ENCODE data around the gene PRDM16.

The PRDM16 gene

DNA sequence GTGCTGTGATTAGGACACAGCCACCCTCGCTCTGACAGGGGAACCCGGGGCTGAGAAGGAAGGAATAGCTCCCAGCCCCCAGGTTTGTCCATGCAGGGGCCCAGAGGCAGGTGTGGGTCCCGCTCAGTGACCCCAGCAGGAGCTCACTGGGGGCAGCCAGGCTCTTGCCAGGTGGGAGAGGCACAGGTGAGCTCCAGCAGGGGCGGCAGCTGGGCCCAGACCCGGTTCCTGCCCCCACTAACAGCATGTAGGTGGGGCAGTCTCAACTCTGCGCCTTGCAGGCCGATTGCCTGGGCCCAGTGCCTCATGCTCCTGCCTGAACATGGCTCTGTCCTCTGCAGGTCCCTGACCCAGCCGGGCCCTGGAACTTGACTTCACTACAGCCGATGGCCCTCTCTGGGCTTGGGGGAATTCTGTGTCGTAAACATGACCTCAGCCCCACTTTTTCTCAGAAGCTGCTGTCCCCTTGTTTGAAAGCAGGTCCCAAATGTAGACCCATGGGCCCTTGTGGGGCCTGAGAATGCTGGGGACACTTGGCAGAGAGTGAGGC lies 127.0 kb downstream of the PRDM16 start:
- Histone ChIP-seq H2AFZ (ENCODE audit: low read depth, low read length) (no peak overlapping the region), H3K4me2 (ENCODE audit: insufficient read depth, low read length) (no peak overlapping the region), H3K4me3 (ENCODE audit: low read depth in 1 of 2, low read length in 2 of 2) (no peak overlapping the region), H3K79me2 (ENCODE audit: insufficient read depth, low read length) (no peaks in the 10 kb centered on the region), H3K9me3 (ENCODE audit: insufficient read depth, low read length, severe bottlenecking) (no peaks in the 10 kb centered on the region), H3K9ac (ENCODE audit: low read depth, low read length) (no peak overlapping the region), H3K27me3 (ENCODE audit: insufficient read depth, low read length, poor library complexity) (peaks cover 3% of the 10 kb centered on the region), H3K36me3 (ENCODE audit: insufficient read depth, low read length) (no peaks in the 10 kb centered on the region), H3K4me1 (ENCODE audit: insufficient read depth, low read length) (no peaks in the 10 kb centered on the region), H3K27ac (ENCODE audit: low read length) (no peak overlapping the region), H4K20me1 (ENCODE audit: insufficient read depth, low read length) (no peaks in the 10 kb centered on the region)
- no peak for DNase-seq
- ATAC-seq (ENCODE audit: insufficient read depth, low read depth), result no peak
- TF ChIP-seq, protein P1, sequence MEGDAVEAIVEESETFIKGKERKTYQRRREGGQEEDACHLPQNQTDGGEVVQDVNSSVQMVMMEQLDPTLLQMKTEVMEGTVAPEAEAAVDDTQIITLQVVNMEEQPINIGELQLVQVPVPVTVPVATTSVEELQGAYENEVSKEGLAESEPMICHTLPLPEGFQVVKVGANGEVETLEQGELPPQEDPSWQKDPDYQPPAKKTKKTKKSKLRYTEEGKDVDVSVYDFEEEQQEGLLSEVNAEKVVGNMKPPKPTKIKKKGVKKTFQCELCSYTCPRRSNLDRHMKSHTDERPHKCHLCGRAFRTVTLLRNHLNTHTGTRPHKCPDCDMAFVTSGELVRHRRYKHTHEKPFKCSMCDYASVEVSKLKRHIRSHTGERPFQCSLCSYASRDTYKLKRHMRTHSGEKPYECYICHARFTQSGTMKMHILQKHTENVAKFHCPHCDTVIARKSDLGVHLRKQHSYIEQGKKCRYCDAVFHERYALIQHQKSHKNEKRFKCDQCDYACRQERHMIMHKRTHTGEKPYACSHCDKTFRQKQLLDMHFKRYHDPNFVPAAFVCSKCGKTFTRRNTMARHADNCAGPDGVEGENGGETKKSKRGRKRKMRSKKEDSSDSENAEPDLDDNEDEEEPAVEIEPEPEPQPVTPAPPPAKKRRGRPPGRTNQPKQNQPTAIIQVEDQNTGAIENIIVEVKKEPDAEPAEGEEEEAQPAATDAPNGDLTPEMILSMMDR (IDR thresholded peaks at IDR 0.05; ENCODE audit: borderline replicate concordance, extremely low read depth, low read length, poor library complexity, severe bottlenecking), result no peak
- no peak for TF ChIP-seq EZH2 (IDR thresholded peaks at IDR 0.05; ENCODE audit: borderline replicate concordance, low read depth, low read length, severe bottlenecking)

DNA sequence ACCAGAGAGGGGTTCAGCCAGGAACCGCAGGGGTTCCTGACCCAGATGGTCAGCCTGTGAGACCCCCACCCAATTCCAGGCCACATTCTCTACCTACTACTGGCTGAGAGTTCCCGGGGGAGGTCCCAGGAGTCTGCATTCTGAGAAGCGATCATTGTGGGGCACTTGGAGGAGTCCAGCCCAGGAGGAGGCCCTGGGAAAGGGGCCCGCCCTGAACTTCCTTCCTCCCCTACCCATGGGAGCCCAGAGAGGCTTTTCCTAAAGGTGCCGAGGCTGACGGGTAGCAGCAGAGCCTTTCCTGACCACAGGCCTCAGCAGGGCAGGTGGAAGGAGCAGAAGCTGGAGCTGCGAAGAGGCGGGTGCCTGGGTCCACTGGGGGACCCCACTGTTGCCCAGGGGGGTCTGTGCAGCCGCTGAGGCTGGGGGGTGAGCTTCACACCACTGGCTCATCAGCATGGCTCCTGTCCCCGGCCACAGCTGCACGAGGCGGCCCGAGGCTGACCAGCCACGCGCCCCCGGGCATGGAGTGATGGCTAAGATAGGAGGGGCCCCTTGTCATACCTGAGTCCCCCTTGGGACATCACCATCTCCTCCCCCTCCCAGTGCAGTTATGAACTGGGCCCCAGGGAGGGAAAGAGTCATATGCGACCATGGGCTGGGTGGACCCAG lies 127.7 kb downstream of the PRDM16 start:
- no peak overlapping the region for H3K4me2 ChIP-seq (ENCODE audit: insufficient read depth, low read length)
- H3K9me3 ChIP-seq (ENCODE audit: insufficient read depth, low read length, severe bottlenecking), result no peaks in the 10 kb centered on the region
- no peaks in the 10 kb centered on the region for H3K36me3 ChIP-seq (ENCODE audit: insufficient read depth, low read length)
- H3K27ac ChIP-seq (ENCODE audit: low read length), result no peak overlapping the region
- no peak for TF ChIP-seq EZH2 (IDR thresholded peaks at IDR 0.05; ENCODE audit: borderline replicate concordance, low read depth, low read length, severe bottlenecking)
- TF ChIP-seq, protein P1 (IDR thresholded peaks at IDR 0.05; ENCODE audit: borderline replicate concordance, extremely low read depth, low read length, poor library complexity, severe bottlenecking), result no peak
- no peak for ATAC-seq (ENCODE audit: insufficient read depth, low read depth)
- peaks cover 3% of the 10 kb centered on the region for H3K27me3 ChIP-seq (ENCODE audit: insufficient read depth, low read length, poor library complexity)
- no peak overlapping the region for H3K4me3 ChIP-seq (ENCODE audit: low read depth in 1 of 2, low read length in 2 of 2)
- DNase-seq, result no peak
- H3K9ac ChIP-seq (ENCODE audit: low read depth, low read length), result no peak overlapping the region
- H3K79me2 ChIP-seq (ENCODE audit: insufficient read depth, low read length), result no peaks in the 10 kb centered on the region
- no peaks in the 10 kb centered on the region for H4K20me1 ChIP-seq (ENCODE audit: insufficient read depth, low read length)
- no peak overlapping the region for H2AFZ ChIP-seq (ENCODE audit: low read depth, low read length)
- no peaks in the 10 kb centered on the region for H3K4me1 ChIP-seq (ENCODE audit: insufficient read depth, low read length)

DNA sequence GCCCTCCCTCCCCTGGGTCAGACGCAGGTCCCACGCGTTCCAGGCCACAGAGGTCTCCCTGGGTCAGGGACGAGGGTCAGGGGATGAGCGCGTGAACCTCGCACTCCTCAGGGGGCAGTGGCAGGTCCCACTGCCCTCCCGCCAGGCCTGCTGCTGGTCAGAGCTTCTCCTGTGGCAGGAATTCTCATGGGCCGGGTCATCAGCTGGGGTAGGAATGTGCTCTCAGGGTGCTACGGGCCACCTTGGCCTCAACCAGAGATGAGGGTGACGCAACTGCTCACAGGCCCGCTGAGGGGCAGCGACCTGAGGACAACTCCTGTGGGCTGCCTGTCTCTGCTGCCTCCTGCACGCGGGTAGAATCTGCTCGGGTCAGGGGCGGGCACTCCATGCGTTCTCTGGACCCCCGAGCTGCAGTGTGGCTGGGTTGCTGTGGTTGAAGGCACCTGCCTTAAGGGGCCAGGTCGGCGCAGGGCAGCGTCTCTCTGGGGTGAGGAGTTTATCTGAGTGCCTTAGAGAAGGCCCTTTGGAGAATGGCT lies 128.8 kb downstream of the PRDM16 start:
- Histone ChIP-seq H3K4me1 (ENCODE audit: insufficient read depth, low read length) (no peaks in the 10 kb centered on the region), H3K36me3 (ENCODE audit: insufficient read depth, low read length) (no peaks in the 10 kb centered on the region), H3K27ac (ENCODE audit: low read length) (no peak overlapping the region), H3K27me3 (ENCODE audit: insufficient read depth, low read length, poor library complexity) (peaks cover 3% of the 10 kb centered on the region), H3K4me2 (ENCODE audit: insufficient read depth, low read length) (no peak overlapping the region), H3K9ac (ENCODE audit: low read depth, low read length) (no peak overlapping the region), H3K79me2 (ENCODE audit: insufficient read depth, low read length) (no peaks in the 10 kb centered on the region), H3K9me3 (ENCODE audit: insufficient read depth, low read length, severe bottlenecking) (no peaks in the 10 kb centered on the region), H3K4me3 (ENCODE audit: low read depth in 1 of 2, low read length in 2 of 2) (no peak overlapping the region), H4K20me1 (ENCODE audit: insufficient read depth, low read length) (no peaks in the 10 kb centered on the region), H2AFZ (ENCODE audit: low read depth, low read length) (no peak overlapping the region)
- TF ChIP-seq EZH2 (IDR thresholded peaks at IDR 0.05; ENCODE audit: borderline replicate concordance, low read depth, low read length, severe bottlenecking), result no peak
- TF ChIP-seq, protein P1 (IDR thresholded peaks at IDR 0.05; ENCODE audit: borderline replicate concordance, extremely low read depth, low read length, poor library complexity, severe bottlenecking), result no peak
- ATAC-seq (ENCODE audit: insufficient read depth, low read depth) (no peak), DNase-seq (no peak)
